HG02970 (cell line): ENCODE measurements around the gene TKTL1.
"Not testable (repeated sequence)": the region's sequence is repeated elsewhere in the genome, so short reads cannot be mapped to it uniquely, and the experiment has no call there.

Source experiments
- ATAC-seq: cut with Tn5 transposase; IDR thresholded peaks from one replicate; pipeline ENCODE4 v1.9.1; 2021; ENCODE audit warnings: mild to moderate bottlenecking, moderate library complexity, moderate number of reproducible peaks; ENCODE audit not compliant: unreplicated experiment, low FRiP score

TKTL1 gene, protein sequence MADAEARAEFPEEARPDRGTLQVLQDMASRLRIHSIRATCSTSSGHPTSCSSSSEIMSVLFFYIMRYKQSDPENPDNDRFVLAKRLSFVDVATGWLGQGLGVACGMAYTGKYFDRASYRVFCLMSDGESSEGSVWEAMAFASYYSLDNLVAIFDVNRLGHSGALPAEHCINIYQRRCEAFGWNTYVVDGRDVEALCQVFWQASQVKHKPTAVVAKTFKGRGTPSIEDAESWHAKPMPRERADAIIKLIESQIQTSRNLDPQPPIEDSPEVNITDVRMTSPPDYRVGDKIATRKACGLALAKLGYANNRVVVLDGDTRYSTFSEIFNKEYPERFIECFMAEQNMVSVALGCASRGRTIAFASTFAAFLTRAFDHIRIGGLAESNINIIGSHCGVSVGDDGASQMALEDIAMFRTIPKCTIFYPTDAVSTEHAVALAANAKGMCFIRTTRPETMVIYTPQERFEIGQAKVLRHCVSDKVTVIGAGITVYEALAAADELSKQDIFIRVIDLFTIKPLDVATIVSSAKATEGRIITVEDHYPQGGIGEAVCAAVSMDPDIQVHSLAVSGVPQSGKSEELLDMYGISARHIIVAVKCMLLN

GRCh38 chrX:154295664-154296310 is at the start of gene TKTL1:
Gene TKTL1, plus strand, starts transcription at chrX:154295795. Its CDS starts 65 bp downstream, at chrX:154295860.
- no peak for ATAC-seq

DNA sequence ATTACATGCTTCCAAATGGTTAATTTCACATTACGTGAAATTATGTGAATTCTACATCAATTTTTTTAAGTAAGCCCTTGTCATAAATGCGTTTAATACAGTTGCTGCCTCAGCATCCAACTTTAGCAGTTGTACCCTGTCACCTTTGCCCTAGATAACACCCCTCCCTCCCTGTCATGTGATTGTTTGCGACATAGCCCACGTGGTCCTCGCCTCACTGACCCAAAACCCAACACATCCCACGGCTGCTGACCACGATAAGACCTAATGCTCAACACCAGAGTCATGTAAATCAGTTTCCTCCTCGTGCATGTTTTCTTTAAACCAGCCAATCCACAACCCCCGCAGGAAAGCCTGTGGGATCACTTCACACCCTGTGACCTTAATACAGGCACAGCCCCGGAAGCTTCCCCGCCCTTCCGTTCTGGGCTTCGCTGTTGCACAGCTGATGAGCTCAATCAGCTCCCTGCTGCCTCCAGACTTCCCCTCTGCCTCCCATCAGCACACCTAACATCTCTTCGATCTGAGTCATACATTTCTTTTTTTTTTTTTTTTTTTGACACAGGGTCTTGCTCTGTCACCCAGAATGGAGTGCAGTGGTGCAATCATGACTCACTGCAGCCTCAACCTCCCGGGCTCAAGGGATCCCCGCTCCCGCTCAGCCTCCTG is 48.1 kb upstream of the TKTL1 start:
- ATAC-seq, result peak; percentile 64

DNA sequence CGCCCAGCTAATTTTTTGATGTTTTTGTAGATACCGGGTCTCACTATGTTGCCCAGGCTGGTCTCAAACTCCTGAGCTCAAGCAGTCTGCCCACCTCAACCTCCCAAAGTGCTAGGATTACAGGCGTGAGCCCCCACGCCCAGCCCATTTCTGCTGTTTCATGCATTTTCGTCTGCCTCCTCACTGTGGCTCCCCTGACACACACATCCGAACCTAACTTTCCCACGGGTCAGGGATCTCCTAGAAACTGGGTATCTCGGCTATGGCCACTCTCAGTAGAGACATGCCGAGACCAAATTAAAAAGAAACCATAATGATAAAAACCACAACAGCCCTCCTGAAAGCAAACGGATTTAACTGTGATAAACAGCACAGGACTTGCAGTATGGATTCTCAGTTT is 47.5 kb upstream of the TKTL1 start:
- not testable (repeated sequence) for ATAC-seq

GRCh38 chrX:154257282-154257681 is 38.3 kb upstream of the TKTL1 start, which contains the start of gene OPN1MW3:
Gene OPN1MW3, plus strand, starts transcription at chrX:154257582. Its CDS starts 38 bp downstream, at chrX:154257620.
- not testable (repeated sequence) for ATAC-seq

DNA sequence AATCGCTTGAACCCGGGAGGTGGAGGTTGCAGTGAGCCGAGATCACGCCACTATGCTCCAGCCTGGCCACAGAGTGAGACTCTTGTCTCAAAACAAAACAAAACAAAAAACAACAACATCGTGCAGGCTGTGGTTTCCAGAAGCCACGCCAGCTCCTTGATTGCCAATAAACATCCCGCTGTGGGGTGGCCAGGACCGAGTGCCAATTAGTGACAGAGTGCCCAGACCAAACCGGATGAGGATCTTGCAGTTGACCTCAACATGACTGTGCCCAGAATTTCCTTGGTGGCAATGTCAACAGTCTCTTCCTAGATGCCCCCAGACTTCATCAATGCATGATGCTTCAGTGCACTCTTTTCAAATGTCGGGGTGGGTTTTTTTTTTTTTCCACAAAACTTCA is 36.9 kb upstream of the TKTL1 start:
- ATAC-seq, result not testable (repeated sequence)

- ATAC-seq, result not testable (repeated sequence)
Measured at GRCh38 chrX:154263072-154263471, 32.5 kb upstream of the TKTL1 start.

DNA sequence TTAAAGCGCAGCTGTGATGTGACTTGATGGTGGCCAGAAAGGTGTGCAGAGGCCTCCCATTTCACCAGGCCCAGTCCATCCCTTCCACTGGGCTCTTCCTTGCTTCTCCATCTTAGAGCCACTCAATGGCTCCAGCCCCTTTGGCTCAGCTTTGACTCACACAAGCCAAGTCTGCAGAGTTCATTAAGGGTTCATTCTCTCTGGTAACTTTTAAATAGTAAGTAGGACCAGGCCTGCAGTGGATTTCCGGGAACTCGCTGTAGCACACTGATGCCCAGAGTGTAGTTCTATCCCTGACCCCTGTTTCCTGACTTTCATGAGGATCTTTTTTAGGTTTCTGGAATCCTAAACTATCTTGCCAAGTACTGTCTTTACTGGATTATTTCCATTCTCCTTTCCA is 26.4 kb upstream of the TKTL1 start:
- ATAC-seq, result not testable (repeated sequence)

DNA sequence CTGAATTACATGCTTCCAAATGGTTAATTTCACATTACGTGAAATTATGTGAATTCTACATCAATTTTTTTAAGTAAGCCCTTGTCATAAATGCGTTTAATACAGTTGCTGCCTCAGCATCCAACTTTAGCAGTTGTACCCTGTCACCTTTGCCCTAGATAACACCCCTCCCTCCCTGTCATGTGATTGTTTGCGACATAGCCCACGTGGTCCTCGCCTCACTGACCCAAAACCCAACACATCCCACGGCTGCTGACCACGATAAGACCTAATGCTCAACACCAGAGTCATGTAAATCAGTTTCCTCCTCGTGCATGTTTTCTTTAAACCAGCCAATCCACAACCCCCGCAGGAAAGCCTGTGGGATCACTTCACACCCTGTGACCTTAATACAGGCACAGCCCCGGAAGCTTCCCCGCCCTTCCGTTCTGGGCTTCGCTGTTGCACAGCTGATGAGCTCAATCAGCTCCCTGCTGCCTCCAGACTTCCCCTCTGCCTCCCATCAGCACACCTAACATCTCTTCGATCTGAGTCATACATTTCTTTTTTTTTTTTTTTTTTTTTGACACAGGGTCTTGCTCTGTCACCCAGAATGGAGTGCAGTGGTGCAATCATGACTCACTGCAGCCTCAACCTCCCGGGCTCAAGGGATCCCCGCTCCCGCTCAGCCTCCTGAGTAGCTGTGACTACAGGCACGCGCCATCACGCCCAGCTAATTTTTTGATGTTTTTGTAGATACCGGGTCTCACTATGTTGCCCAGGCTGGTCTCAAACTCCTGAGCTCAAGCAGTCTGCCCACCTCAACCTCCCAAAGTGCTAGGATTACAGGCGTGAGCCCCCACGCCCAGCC is 10.9 kb upstream of the TKTL1 start:
- ATAC-seq, result peak; percentile 67

DNA sequence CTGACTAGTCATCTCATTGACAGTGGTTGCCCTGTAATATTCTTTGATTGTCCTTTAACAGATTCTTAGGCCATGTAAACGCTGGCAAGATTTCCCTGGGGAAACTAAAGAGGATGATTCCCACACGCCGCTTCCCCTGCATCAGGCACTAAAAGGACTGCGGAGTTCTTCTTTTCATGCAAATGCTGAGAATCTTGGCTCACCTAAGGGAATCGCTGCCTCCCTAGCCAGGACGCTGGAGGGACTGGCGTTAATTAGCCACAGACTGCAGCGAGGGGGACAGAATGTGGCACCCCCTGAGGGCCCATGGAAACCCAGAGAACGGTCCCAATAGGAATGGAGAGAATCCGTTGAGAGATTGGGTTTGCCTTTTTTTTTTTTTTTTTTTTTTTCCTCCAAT is 9.2 kb upstream of the TKTL1 start:
- not testable (repeated sequence) for ATAC-seq

DNA sequence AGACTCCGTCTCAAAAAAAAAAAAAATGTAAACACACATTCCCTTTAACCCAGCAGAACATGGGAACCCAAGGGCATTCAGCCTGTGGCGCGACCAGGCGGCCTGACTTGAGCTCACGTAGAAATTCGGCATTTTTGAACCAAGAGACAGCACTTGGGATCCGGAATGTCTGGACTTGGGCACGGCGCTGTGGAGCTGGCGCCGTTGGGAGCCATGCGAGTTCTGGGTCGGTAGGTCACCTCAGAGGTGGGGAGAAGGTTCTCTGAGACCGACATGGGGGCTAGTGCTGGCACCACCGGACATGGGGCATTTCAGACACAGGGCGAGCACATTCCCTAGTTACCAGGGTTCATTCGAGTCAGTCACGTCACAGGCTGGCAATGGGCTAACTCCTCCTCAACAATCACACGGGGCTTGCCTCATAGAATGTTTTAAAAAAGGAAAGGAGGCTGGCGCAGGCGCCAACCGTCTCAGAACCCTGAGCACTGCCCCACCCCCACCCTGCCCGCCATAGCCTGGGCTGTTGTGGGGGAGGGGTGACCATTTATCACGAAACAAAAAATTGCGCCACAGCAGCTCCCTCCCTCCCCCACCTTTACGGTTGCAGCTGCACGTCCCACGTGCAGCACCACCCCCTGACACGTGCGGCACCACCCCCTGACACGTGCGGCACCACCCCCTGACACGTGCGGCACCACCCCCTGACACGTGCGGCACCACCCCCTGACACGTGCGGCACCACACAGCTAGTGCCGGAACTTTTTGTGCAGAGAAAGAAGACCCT is 612 bp upstream of the TKTL1 start, which contains the start of gene TEX28:
Gene TEX28, minus strand, starts transcription at position 334 of the 784 bp plus-strand sequence. CDS start 3,007 bp downstream, outside the sequence.
- ATAC-seq, result no peak

DNA sequence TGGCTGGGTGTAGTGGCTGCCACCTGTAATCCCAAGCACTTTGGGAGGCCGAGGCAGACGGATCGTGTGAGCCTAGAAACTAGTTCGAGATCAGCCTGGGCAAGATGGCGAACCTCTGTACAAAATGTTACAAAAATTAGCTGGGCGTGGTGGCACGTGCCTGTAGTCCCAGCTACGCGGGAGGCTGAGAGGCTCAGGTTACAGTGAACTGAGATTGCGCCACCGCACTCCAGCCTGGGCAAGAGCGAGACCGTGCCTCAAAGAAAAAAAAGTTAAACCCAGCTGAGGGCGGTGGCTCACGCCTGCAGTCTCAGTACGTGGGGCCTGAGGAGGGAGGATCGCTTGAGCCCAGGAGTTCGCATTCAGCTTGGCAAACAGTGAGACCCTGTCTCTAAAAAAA is 1.1 kb downstream of the TKTL1 start:
- no peak for ATAC-seq

DNA sequence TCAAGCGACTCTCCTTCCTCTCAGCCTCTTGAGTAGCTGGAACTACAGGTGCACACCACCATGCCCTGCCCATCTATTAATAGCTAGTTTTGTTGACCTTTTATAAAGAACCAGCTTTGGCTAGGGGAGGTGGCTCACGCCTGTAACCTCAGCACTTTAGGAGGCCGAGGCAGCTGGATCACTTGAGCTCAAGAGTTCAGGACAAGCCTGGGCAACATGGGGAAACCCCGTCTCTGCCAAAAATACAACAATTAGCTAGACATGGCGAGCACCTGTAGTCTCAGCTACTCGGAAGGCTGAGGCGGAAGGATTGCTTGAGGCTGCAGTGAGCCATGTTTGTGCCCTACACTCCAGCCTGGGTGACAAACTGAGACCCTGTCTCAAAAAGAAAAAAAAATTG is 2.7 kb downstream of the TKTL1 start:
- ATAC-seq, result no peak

DNA sequence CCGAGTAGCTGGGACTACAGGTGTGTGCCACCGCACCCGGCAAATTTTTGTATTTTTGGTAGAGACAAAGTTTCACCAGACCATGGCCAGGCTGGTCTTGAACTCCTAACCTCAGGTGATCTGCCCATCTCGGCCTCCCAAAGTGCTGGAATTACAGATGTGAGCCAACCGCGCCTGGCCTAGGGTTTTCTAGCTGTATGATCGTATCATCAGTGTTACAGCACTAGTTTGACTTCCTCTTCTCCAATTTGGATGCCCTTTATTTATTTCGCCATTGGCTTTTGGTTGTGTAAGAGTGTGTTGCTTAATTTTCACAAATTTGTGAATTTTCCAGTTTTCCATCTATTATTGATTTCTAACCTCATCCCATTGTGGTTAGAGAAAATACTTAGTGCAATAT is 5.2 kb downstream of the TKTL1 start:
- ATAC-seq, result no peak

GRCh38 chrX:154302998-154303397 is 7.4 kb downstream of the TKTL1 start:
- not testable (repeated sequence) for ATAC-seq

DNA sequence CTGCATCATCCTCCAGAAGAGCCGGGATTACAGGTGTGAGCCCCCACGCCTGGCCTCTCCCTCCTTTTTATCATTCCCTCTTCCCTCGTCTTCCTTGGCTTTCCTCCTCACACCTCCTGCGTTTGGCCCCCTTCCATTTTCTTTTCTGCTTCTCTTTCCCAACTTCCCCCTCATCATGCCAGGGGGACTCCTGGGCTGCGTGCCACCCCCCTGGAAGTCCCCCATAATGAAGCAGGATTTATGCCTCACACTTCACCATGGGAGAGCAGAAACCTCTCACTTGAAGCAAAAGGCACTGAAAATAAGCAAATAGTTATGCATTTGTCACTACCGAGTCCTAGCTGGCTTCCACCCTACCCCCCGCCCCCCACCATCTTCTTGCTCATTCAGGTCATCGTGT is 7.9 kb downstream of the TKTL1 start:
- ATAC-seq, result no peak

DNA sequence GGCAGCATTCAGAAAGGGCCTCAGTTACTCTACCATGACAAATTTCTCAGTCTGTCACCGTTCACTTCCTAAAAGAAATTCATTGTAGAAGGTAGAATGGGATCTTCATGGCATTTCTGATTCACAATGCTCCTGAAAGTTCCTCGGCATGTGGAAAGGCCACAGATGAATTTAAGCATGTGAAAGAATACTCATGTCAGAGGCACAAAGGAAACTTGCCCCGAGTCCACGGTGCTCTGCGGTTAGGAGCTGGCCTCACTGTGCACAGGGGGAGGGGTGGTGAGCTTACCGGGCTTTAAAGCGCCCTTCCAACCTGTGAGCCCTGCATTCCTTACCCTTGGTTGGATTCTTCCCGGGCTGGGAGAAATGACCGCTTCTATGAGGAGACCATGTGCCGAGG is 9.3 kb downstream of the TKTL1 start:
- ATAC-seq, result no peak

DNA sequence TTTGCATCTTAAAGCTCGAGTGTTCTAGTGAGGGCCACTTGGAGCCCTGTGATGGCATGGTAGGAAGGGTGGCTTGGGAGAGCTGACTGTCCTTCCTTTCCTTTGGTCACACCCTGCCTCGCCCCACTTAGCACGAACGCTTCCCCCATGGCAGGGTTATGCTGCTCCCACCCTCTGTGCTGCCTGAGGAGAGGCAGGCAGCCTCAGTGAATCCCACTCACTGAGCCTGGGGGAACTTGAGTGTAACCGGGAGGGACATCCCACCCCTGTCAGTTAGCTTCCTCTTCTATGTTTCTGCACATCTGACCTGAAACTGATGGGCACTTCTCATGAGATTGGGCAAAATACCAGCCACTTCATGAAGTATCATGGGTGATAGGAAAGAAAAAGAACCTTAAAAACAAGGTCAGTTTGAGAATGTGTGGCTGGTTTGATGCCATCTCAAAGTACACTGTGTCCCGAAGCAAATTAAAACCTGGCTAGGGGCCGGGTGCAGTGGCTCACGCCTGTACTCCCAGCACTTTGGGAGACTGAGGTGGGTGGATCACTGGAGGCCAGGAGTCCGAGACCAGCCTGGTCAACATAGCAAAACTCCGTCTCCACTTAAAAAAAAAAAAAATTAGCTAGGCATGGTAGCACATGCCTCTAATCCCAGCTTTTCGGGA is 10.1 kb downstream of the TKTL1 start:
- no peak for ATAC-seq

- no peak for ATAC-seq
Measured at GRCh38 chrX:154307202-154307601, 11.6 kb downstream of the TKTL1 start.
